ENCODE results near the gene MANEA. TPM values are rescaled to one million over a fixed set of nuclear protein-coding genes. Genes with fewer than 3 reads are reported as not detected.

Gene MANEA, protein sequence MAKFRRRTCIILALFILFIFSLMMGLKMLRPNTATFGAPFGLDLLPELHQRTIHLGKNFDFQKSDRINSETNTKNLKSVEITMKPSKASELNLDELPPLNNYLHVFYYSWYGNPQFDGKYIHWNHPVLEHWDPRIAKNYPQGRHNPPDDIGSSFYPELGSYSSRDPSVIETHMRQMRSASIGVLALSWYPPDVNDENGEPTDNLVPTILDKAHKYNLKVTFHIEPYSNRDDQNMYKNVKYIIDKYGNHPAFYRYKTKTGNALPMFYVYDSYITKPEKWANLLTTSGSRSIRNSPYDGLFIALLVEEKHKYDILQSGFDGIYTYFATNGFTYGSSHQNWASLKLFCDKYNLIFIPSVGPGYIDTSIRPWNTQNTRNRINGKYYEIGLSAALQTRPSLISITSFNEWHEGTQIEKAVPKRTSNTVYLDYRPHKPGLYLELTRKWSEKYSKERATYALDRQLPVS
- total RNA-seq, result 5.0 and 7.5 TPM in 2 replicates

DNA sequence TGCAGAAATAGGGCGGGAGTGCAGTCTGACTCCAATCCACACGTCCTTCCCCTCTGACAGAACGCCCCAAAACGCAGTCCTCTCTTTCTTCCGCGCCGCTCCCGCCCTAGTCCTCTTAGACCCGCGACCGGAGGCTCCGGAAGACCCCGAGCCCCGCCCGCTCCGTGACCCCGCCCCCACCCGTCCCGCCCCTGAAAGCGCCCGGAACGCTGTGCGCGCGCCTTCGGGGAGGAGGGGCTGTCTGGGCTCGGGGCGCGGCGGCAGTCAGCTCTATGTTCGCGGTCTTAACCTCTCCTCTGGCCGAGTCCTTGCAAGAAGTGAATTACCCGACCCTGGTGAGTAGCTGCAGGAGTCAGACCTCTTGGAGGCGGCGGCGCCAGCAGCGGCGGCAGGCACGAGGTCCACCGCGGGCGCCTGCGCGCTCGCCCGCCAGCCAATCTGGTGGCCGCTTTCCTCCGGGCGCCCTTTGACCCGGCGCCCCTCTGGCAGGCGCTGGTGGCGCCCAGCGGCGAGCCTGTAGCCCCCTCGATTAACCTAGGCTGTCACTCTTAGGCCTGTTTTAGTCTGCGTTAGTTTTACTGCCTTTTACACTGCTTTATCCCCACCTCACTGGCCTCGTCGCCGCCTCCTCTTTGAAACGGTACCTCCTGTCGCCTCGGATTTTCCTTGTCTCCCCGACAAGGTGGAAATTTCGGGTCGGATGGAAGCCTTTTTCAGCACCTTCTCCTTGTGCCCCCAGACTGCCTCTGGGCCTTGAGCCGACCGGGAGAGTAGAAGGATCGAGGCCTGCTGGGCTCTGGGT, at the start of gene MANEA:
Gene MANEA (plus strand): TSS at position 232 of the 802 bp plus-strand sequence. CDS start 8,905 bp downstream, outside the sequence.
- ChIA-PET CTCF (no interaction called here), POLR2A (interaction anchor here (1.0 kb wide), 2 partner anchors 9 to 944 kb away, joined by 4 to 6 read pairs; partner anchors contain the start of gene UFL1)
- Mint-ChIP-seq H3K27me3 (no peaks in the 10 kb centered on the region), H3K27ac (peak within 1 kb of the TSS; percentile 98), H3K4me1 (peaks cover 33% of the 10 kb centered on the region), H3K36me3 (ENCODE audit: low read depth) (peaks cover 8% of the 10 kb centered on the region), H3K4me3 (peak within 1 kb of the TSS; percentile 98), H3K9me3 (no peaks in the 10 kb centered on the region)
- ATAC-seq (ENCODE audit: low read depth) (peak; percentile 86), DNase-seq (peak; percentile 73)
- intact Hi-C loops (cut with micrococcal nuclease), result loop anchor here (1.0 to 5.0 kb wide), 5 partner anchors 11 to 1705 kb away; partner anchors contain the start of genes KLHL32, MMS22L, NDUFAF4 and UFL1
- TF ChIP-seq, protein P1, sequence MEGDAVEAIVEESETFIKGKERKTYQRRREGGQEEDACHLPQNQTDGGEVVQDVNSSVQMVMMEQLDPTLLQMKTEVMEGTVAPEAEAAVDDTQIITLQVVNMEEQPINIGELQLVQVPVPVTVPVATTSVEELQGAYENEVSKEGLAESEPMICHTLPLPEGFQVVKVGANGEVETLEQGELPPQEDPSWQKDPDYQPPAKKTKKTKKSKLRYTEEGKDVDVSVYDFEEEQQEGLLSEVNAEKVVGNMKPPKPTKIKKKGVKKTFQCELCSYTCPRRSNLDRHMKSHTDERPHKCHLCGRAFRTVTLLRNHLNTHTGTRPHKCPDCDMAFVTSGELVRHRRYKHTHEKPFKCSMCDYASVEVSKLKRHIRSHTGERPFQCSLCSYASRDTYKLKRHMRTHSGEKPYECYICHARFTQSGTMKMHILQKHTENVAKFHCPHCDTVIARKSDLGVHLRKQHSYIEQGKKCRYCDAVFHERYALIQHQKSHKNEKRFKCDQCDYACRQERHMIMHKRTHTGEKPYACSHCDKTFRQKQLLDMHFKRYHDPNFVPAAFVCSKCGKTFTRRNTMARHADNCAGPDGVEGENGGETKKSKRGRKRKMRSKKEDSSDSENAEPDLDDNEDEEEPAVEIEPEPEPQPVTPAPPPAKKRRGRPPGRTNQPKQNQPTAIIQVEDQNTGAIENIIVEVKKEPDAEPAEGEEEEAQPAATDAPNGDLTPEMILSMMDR (IDR thresholded peaks at IDR 0.05), result no peak

DNA sequence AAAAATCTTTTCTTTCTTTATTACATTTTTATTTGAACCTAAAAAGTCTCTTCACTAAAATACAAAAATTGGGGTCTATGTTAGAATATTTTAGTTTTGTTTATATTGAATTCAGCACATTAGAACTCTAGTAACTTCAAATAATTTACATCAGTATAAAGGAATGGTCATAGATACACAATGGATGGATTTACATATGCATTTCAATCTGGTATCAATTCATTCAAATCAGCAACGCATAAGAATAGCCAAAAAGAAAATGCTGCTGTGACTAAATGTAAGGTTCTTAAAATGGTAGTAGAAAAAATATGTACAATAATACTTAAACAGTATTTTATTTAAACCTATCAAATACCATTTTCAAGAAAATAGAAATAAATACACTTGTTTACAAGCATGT, 47.6 kb upstream of the MANEA start:
- H3K4me3 Mint-ChIP-seq, result no peak overlapping the region
- H3K9me3 Mint-ChIP-seq, result no peaks in the 10 kb centered on the region
- DNase-seq, result no peak
- H3K27ac Mint-ChIP-seq, result no peak overlapping the region
- intact Hi-C loops (cut with micrococcal nuclease), result no loop called here
- TF ChIP-seq, protein P1 (IDR thresholded peaks at IDR 0.05), result no peak
- ChIA-PET POLR2A (no interaction called here), CTCF (no interaction called here)
- no peak for ATAC-seq (ENCODE audit: low read depth)
- H3K27me3 Mint-ChIP-seq, result no peaks in the 10 kb centered on the region
- no peaks in the 10 kb centered on the region for H3K4me1 Mint-ChIP-seq
- no peaks in the 10 kb centered on the region for H3K36me3 Mint-ChIP-seq (ENCODE audit: low read depth)

DNA sequence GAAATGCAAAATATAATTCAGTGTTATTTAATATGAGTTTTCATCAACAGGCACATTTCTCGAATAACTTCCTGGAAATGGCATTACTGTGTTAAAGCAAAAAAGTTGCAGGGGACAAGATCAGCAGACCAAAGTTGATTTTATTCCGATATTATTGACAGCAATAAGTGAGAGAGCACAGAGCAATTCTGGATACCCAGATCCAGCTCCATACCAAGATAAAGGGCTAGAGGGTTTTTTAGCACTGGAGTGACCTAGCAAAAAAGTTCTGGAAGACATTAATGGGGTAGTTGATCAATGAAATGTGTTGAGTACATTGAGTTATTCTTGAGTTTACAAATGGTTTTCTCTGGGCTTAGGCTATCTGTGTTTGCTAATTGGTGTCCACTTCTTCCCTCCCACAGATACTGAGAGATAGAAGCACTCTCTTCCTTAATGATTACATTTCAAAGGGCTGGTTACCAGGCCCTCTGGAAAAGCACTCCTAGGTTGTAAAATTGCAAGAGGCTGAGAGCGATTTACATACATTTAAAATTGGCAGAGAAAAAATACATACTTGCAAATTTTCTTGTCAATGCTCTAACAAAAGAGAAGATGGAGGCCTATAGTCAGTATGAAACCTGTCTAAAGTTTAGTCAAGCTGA, 47.0 kb upstream of the MANEA start:
- CTCF ChIA-PET, result no interaction called here
- no peak for ATAC-seq (ENCODE audit: low read depth)

DNA sequence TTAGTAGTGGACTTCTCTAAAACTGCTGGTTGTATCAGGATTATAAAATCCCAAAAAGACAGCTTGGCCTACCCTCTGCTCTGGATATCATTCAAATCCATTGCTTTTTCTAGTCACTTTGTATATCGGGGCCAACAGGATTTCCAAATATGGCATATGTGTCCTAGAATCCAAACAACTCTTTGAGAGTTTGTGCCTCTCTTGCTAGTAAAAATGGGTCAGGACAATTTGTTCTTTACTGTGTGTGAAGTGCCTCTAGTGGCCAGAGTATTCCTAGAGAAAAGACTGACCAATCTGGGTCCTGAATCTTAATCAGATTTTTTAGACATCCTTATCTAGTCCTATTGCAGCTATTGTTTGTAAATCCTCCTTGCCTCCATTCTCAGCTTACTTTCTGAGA, 33.5 kb upstream of the MANEA start:
- DNase-seq (no peak), ATAC-seq (ENCODE audit: low read depth) (no peak)
- no peak overlapping the region for H3K27ac Mint-ChIP-seq
- intact Hi-C loops (cut with micrococcal nuclease), result no loop called here
- H3K27me3 Mint-ChIP-seq, result no peaks in the 10 kb centered on the region
- no peaks in the 10 kb centered on the region for H3K4me1 Mint-ChIP-seq
- ChIA-PET CTCF (no interaction called here), POLR2A (no interaction called here)
- H3K9me3 Mint-ChIP-seq, result no peaks in the 10 kb centered on the region
- H3K36me3 Mint-ChIP-seq (ENCODE audit: low read depth), result no peaks in the 10 kb centered on the region
- TF ChIP-seq, protein P1 (IDR thresholded peaks at IDR 0.05), result no peak
- H3K4me3 Mint-ChIP-seq, result no peak overlapping the region

More for the DNA sequence above, 47.0 kb upstream of the MANEA start:
- no peak for DNase-seq
- H3K4me3 Mint-ChIP-seq, result no peak overlapping the region
- intact Hi-C loops (cut with micrococcal nuclease), result no loop called here
- H3K27me3 Mint-ChIP-seq, result no peaks in the 10 kb centered on the region
- POLR2A ChIA-PET, result no interaction called here
- no peaks in the 10 kb centered on the region for H3K36me3 Mint-ChIP-seq (ENCODE audit: low read depth)
- H3K27ac Mint-ChIP-seq, result no peak overlapping the region
- TF ChIP-seq, protein P1 (IDR thresholded peaks at IDR 0.05), result no peak
- no peaks in the 10 kb centered on the region for H3K4me1 Mint-ChIP-seq
- no peaks in the 10 kb centered on the region for H3K9me3 Mint-ChIP-seq
